NCI-H2029 treated with DMSO at 0.1 percent for 48 hours (cell line): Measurements from ENCODE around the gene FUT8.
"Not testable (repeated sequence)": the region's sequence is repeated elsewhere in the genome, so short reads cannot be mapped to it uniquely, and the experiment has no call there.

Experiments
- DNase-seq: peaks from one replicate; lab custom pipeline; 2025; lab: John Stamatoyannopoulos, UW

FUT8 gene

DNA sequence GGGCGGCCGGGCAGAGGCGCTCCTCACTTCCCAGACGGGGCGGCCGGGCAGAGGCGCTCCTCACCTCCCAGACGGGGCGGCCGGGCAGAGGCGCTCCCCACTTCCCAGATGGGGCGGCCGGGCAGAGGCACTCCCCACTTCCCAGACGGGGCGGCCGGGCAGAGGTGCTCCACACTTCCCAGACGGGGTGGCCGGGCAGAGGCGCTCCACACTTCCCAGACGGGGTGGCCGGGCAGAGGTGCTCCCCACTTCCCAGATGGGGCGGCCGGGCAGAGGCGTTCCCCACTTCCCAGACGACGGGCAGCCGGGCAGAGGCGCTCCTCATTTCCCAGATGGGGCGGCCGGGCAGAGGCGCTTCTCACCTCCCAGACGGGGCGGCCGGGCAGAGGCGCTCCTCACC lies 304.3 kb downstream of the FUT8 start:
- DNase-seq: not testable (repeated sequence)

DNA sequence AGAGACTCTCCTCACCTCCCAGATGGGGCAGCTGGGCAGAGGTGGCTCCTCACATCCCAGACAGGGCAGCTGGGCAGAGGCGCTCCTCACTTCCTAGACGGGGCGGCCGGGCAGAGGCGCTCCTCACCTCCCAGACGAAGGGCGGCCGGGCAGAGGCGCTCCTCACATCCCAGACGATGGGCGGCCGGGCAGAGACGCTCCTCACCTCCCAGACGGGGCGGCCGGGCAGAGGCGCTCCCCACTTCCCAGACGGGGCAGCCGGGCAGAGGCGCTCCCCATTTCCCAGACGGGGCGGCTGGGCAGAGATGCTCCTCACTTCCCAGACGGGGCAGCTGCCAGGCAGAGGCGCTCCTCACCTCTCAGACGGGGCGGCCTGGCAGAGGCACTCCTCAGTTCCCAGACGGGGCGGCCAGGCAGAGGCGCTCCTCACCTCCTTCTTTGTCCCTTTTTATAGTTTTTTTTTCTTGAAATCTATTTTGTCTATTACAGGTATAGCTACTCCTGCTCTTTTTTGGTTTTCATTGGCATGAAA lies 304.9 kb downstream of the FUT8 start:
- not testable (repeated sequence) for DNase-seq

DNA sequence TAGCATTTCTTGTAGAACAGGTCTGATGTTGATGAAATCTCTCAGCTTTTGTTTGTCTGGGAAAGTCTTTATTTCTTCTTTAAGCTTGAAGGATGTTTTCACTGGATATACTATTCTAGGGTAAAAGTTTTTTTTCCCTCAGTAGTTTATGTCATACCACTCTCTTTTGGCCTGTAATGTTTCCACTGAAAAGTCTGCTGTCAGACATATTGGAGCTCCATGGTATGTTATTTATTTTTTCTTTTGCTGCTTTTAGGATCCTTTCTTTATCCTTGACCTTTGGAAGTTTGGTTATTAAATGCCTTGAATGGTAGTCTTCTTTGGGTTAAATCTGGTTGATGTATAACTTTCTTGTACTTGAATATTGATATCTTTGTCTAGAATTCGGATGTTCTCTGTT lies 306.1 kb downstream of the FUT8 start:
- no peak for DNase-seq

- no peak for DNase-seq
Observed at GRCh38 chr14:65720171-65720570, 307.6 kb downstream of the FUT8 start.

DNA sequence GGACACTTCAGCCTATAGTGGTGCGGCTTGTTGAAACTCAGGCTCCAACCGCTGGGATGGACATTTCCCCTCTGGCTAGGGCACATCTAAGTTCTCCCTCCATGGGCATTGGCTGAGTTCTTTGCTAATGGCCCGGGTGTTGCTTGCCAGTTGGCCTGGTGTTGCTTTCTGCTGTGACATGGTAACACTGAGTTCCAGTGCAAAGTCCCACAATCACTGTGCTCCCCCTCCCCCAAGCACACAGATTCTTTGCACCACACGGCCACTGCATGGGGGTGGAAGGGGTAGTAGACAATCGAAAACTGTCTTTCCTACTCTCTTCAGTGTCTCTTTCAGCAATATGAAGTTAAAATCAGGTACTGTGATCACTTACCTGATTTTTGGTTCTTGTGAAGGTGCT lies 308.2 kb downstream of the FUT8 start:
- no peak for DNase-seq

DNA sequence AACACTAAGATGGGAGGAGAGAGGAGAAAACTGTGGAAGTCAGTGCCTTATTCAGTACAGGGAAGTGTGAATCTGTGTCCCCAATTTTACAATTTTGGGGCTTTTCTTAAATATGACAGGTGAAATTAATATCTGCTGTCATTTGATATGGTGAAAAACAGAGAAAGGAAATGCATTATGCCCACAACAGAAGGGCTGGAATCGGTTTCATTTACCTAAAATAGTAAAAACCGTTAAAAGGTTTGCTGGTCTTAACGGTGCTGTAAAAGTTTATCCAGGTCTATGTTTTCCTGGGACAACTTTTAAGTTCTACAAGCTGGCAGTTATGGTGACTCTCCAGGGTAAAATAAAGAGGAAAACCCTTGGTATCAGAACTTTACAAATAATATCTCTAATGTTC lies 310.8 kb downstream of the FUT8 start:
- no peak for DNase-seq

- no peak for DNase-seq
Observed at GRCh38 chr14:65728604-65729003, 316.1 kb downstream of the FUT8 start.

DNA sequence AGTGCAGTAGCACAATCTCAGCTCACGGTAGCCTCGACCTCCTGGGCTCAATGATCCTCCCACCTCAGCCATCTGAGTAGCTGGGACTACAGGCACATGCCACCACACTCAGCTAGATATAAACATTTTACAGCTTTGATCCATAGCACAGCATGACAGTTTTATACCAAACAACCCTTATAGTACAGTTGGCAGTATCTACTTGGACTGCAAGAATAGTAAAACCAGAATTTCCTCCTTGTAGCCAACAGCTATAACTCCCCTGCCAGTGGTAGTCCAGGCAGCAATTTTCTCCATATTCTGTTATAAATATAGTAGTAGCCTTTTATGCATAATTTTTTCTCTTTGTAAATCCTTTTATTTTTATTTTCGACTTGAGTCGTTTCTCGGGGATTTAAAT lies 317.0 kb downstream of the FUT8 start:
- DNase-seq: no peak

DNA sequence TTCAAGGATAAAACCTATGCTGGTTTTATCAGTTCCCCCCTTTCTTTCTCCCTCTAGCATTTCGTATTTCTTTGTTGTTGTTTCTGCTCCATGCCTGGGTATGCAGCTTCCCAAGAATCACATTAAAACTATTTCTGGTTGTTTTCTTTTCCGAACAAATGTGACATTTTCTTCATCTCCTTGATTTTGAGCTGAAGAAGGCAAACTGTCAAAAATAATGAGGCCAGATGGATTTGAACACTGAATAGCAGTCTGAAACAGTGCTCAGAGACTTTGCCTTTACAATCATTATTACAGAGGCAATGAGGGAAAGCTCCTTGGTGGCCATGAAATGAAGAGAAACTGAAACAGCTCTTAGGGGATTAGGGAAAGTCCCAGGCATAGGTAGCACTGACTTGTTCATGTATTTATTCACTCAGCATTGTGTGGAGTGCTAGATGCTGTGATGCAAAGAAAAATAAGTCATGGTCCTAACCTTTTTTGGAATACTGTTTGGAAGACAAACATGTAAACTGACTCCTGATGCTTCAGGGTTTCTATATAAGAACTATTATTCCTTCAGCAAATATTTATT lies 319.5 kb downstream of the FUT8 start:
- DNase-seq: no peak

DNA sequence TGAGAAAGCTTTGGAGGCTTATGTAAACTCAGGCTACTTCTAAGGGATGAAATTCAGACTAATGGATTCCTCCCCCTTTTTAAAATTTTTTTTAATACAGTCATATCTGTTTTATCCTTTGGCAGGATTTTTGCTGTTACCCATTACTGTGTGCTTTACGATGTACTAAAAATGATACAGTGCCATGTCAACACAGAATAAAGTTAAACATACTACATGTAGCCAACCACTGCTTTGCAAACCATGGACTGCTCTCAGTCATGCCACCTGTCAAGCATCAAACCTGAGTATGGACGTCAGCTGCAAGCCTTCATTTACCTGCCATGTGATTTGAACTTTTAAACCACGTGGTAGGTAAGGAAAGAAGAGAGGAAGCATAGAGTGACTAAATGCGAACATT lies 325.8 kb downstream of the FUT8 start:
- no peak for DNase-seq

DNA sequence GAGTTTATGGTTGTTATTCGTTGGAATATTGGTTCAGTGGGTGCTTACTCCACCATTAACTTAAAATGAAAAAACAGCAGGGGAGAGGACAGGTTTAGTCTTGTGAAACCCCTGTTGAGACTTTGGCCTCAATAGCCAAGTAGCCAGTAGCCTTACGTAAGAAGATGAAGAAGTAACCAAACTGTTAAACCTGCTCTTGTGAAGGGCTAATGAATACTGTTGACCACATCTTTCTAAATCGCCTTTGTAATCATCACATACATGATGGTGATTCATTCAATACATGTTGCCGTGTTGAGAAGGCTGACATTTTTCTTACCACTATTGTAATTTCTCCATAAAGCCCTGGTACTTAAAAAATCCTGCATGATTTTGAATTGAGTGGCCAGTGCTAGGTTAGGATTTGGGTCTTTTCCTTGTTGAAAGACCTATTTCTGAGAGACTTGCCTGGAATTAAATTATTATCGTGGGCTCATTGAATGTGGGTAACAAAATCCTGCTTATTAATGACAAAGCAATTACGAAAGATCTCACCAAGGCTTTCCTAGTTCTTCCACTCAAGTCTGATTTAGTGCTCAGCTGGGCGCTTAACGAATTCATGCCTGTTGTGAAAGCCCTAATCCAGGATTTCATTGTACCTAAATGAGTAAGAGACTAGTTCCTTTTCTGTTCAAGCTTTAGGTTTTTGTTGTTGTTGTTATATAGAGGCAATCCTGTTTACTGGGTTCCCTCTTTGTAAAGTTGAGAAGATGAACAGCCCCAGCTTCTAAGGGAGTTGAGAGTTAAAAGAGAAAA lies 333.1 kb downstream of the FUT8 start:
- no peak for DNase-seq

DNA sequence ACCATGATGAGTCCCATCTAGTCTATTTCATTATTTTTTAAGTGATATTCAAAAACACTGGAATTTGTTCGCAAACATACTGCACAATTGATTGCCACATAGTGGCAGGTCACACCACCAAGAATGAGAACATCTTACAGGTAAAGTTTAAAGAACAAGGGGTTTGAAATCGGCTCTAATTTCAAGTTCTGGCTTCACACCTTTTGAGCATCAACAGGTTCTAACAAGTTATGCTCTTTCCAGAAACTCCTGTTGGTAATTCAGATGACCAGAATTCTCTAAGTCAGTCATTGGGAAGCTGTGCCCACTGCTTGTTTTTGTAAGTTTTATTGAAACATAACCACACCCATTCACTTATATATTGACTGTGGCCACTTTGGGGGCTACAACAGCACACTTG lies 336.3 kb downstream of the FUT8 start:
- no peak for DNase-seq

DNA sequence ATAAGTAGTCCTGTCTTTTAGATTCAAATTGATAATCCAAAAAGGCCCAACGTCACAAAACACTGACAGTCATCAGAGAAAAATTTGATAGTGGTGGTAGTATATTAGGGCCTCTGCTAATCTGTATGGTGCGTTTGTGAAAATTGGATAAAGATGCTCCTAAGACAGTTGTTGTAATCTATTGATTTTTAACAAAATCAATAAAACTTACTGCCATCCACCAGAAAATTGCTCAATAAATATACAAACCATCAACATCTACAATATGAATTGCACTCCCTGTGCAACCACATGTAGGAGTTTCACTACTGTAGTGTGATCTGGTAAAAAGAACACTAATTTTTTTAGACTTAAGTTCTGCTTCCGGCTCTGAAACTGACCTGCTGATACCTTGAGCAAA lies 336.8 kb downstream of the FUT8 start:
- no peak for DNase-seq

DNA sequence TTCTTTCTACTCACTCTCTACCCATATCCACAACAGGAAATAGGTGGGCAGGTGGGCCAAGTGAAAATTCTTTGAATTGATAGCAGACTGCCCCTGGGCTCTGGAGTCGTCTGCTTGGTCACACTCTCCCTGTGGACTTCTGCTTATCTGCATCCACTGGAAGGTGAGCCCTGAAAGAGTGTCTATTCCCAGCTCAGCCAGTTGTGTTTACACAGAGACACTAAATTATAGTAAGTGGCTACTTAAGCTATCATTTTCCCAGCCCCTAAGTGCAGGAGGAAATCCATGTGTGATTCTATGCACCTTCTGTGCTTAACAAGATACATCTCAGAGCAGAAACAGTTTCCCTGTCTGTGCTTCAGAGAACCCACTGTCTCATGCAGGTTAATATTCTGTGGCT lies 338.4 kb downstream of the FUT8 start:
- DNase-seq: peak; percentile 28

DNA sequence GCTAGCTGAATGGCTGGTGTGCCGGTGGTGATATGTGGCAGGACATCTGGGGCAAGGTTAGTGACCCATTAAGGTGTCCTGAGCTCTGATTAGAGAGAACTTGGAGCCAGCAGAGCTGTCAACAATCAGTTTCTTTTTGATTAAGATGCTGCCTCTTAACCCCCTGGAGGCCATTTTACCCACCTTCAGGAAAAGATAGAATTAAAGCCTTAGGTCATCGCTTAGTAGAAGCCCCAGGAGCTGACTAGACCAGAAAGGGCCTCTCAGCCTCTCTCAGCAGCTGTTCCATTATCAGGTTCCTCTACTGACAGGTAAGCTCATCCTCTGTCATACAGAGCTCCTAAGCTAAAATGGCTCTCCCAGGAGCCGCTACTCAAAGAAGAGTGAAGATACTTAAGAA lies 339.0 kb downstream of the FUT8 start:
- DNase-seq: no peak

GRCh38 chr14:65753061-65753460 lies 340.5 kb downstream of the FUT8 start:
- DNase-seq: no peak

- DNase-seq: no peak
Observed at GRCh38 chr14:65755331-65755730, 342.8 kb downstream of the FUT8 start.

DNA sequence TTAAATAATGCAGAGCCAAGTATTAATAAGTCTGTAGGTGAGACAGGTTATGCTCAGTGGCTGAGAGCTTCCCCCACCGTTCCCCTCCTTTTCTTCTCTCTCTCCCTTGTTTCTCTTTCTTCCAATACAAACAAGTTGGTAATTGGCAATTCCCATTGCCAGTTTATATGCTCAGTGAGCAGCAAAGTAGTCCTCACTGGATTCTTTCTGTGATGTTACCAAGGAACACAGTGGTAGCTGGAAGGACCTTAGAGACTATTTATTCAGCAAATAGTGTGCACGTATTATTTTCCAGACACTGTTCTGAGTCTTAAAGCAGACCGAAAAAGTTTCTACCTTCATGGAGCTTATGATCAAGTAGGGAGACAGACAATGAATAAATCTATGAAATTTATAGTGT lies 344.4 kb downstream of the FUT8 start:
- no peak for DNase-seq

DNA sequence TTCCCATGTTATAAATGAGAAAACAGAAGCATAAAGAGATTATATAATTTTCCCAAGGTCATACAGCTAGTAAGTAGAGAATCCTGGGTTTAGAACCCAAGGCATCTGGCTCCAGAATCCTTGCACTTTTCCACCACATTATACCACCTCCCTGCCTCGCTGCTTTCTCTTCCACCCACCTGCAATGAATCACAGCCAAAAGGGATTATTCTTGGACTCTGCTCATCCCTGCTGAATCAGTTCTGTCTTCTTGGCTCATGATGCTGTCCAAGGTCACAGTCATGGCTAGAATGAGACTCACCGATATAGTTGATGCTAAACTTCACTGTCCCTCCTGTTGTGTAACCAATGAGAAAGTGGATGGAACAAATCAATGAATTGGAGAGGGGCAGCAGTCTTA lies 356.6 kb downstream of the FUT8 start:
- DNase-seq: no peak

DNA sequence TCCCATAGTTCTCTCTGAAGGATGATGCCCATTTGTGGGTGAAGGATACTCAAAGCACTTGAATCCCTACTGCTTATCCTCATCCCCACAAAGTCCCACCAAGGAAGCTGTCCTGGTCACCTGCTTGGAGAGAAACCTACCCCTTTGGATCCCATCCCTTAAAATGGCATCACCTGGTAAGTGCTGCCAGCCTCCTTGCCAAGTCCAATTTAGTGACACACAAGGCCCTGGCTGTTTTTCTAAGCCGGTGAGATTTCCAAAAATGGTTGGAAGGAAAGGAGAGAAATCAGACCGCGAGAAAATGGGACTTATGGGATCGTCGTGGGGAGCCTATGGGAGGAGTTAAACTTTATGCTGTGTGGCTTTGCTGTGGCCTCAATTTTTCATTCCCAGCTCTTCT lies 358.2 kb downstream of the FUT8 start:
- DNase-seq: no peak

DNA sequence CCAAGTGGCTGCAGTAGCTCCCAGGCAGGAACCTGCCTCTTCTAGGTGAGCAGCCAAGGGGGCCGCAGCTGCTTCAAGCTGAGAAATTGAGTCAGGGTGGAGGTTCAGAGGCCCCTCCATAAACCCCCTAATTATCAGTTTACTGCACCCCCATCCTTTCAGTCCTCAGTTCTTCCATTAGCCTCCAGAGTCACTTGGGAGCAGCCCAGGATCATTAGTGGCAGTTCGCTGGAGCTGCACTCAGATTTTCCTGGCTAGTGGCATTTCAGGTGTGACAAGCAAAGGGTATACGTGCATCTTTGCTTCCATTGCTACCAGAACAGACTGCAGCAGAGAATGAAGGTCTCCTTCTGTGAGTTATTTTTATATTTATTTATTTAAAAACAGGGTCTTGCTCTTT lies 358.7 kb downstream of the FUT8 start:
- no peak for DNase-seq

- DNase-seq: no peak
Observed at GRCh38 chr14:65772466-65772865, 359.9 kb downstream of the FUT8 start.

DNA sequence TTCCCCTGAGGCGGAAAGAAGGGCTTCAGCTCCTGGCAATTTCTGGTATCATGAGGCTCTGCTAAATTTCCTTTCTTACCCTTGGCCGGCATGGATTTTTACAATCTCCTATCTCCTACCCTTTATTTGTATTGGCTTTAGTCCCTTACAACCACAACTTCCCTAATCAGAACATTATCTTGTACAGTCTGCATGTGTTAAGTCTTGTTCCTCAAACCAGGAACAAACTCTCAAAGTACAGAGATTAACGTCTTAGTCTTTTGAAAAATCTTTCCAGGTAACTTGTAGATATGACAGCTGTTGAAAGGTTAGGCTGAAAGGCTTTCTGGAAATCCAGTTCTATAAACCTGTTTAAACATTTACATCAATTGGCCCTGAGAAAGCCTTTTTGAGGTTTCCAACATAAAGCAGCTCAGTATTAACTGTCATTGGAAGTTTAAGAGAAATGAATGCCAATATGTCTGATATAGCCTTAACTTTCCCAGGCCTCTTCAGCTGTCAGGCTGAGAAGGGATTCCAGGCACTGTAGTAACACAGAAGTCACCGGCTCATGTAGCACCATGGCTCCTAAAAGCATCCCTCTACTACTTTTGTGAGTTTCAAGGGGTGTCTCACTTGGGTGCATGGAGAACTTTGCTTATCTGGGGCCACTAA lies 360.5 kb downstream of the FUT8 start:
- DNase-seq: no peak
